ENCODE results near the gene GTPBP4. TPM values are rescaled to one million over a fixed set of nuclear protein-coding genes. Genes with fewer than 3 reads are reported as not detected.

The GTPBP4 gene
- polyA plus RNA-seq, 2 of the 4 experiments (the other 2 are of a cell fraction): 67.8 to 104 TPM

DNA sequence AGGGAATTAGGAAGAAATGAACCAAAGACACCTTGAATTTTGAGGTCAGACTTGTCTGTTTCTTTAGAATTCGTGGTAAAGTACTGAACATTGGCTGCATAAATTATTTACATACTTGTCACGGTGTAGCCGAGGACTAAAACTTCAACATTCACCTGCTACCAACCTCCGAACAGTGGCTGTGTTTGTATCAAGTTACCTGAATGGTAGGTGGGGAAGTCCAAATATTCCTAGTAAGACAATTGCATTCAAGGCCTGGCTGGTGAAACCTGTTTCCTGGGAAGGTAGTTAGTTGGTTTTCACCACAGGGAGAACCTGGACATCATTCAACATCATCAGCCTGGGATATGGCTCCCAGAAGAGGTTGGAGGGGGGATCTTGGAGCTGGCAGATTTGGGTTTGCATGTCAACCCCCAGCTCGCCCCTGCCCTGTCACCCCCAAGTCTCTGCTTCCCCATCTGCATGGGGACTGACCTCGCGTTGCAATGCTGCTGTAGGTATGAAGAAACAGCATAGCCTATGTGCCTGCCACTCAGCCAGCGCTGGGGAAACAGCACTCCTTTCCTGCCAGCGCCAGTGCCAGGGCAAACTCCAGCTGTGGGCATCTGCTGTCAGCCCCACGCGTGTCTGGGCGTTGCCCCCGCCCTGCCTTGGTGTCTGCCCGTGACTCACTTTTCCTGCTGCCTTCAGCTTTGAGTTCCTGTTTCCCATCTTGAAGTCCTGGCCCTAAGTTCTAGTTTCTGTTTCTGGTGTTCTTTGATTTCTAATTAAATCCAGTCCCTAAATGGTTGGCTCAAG lies 44.0 kb upstream of the GTPBP4 start:
- CTCF ChIA-PET: no interaction called here
- 69% methylated on average over 12 of the region's 14 CpGs for WGBS (ENCODE audit: missing lambda C conversion rate)
- no peak overlapping the region for H3K4me3 ChIP-seq
- no peak for DNase-seq (ENCODE audit: low read depth in 1 of 2, low spot score in 1 of 2)
- POLR2A ChIA-PET: interaction anchor here (1.3 kb wide), 1 partner anchor 44 kb away, joined by 3 read pairs; the partner anchor contains the start of gene GTPBP4
- peak in 1 of 2 experiments; percentile 11; a peak in 1 of 6 replicates for ATAC-seq
- no peak for FAIRE-seq
- no peaks in the 10 kb centered on the region for H3K9me3 ChIP-seq
- no peak for TF ChIP-seq E2F6 (IDR thresholded peaks at IDR 0.05; ENCODE audit: borderline replicate concordance, low read depth)
- TF ChIP-seq SMC3 (IDR thresholded peaks at IDR 0.05): no peak
- no peak for TF ChIP-seq CBX2 (IDR thresholded peaks at IDR 0.05; ENCODE audit: borderline replicate concordance, low read depth)
- no peak for TF ChIP-seq ZSCAN20 (CRISPR knock-in tag; IDR thresholded peaks at IDR 0.05)
- no peak for TF ChIP-seq BCL3 (IDR thresholded peaks at IDR 0.05)
- TF ChIP-seq RFX5 (IDR thresholded peaks at IDR 0.05): no peak
- TF ChIP-seq HEYL (CRISPR knock-in tag; IDR thresholded peaks at IDR 0.05): no peak
- no peak for TF ChIP-seq HOXB5 (CRISPR knock-in tag; IDR thresholded peaks at IDR 0.05)
- no peak for TF ChIP-seq FOSL2 (IDR thresholded peaks at IDR 0.05)
- TF ChIP-seq FOSL2 (CRISPR knock-in tag; IDR thresholded peaks at IDR 0.05): no peak
- no peak for TF ChIP-seq RNF2 (IDR thresholded peaks at IDR 0.05; ENCODE audit: borderline replicate concordance, low read depth)
- no peak for TF ChIP-seq KDM1A (IDR thresholded peaks at IDR 0.05; ENCODE audit: low read depth)
- no peaks in the 10 kb centered on the region for H3K4me1 ChIP-seq
- no peak overlapping the region for H3K27ac ChIP-seq
- H3K4me2 ChIP-seq: no peak overlapping the region

DNA sequence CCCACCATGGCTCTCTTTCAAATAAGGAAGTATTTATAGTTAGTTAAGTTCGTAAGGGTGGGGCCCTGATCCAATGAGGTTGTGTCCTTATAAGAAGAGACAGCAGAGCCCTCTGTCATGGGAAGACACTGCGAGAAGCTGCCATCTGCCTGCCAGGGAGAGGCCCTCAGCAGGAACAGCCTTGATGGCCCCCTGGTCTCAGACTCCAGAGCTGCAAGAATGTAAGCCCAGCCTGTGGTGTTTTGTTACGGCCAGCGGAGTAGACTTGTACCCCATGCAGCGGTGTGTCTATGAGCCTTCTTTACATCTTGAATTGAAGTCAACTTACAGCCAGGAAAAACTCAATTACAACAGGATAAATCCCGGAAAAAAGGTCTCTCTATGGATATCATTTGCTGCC lies 42.5 kb upstream of the GTPBP4 start:
- FAIRE-seq (no peak), ATAC-seq (no peak), DNase-seq (ENCODE audit: low read depth in 1 of 2, low spot score in 1 of 2) (no peak)
- no peaks in the 10 kb centered on the region for H3K4me1 ChIP-seq
- ChIA-PET POLR2A (no interaction called here), CTCF (interaction anchor here (1.0 kb wide), 1 partner anchor 11 kb away, joined by 3 read pairs; no protein-coding TSS in a partner anchor)
- WGBS (ENCODE audit: missing lambda C conversion rate): 88% methylated on average over 6 of the region's 6 CpGs
- no peaks in the 10 kb centered on the region for H3K9me3 ChIP-seq
- no peak overlapping the region for H3K4me2 ChIP-seq
- TF ChIP-seq TP53 (CRISPR knock-in tag; IDR thresholded peaks at IDR 0.05) (no peak), E2F6 (IDR thresholded peaks at IDR 0.05; ENCODE audit: borderline replicate concordance, low read depth) (no peak), MYC (IDR thresholded peaks at IDR 0.05; ENCODE audit: borderline replicate concordance, low read length) (no peak), PHF8 (IDR thresholded peaks at IDR 0.05; ENCODE audit: borderline replicate concordance, low read depth) (no peak), NR3C1 (IDR thresholded peaks at IDR 0.05) (no peak), SREBF2 (IDR thresholded peaks at IDR 0.05) (no peak), REST (IDR thresholded peaks at IDR 0.05) (no peak), SMC3 (IDR thresholded peaks at IDR 0.05) (no peak), FOSL2 (IDR thresholded peaks at IDR 0.05) (no peak), FOSL2 (CRISPR knock-in tag; IDR thresholded peaks at IDR 0.05) (no peak), ZNF302 (CRISPR knock-in tag; IDR thresholded peaks at IDR 0.05) (no peak), RAD21 (conservative IDR thresholded peaks at IDR 0.05 in 1 of 2, IDR thresholded peaks at IDR 0.05 in 1 of 2) (no peak), JUNB (IDR thresholded peaks at IDR 0.05) (no peak), HOXB5 (CRISPR knock-in tag; IDR thresholded peaks at IDR 0.05) (no peak), CBX8 (IDR thresholded peaks at IDR 0.05) (no peak), GATA3 (IDR thresholded peaks at IDR 0.05; ENCODE audit: borderline replicate concordance) (no peak), RCOR1 (IDR thresholded peaks at IDR 0.05; ENCODE audit: low read depth, low read length) (no peak)
- TF ChIP-seq, protein P1, sequence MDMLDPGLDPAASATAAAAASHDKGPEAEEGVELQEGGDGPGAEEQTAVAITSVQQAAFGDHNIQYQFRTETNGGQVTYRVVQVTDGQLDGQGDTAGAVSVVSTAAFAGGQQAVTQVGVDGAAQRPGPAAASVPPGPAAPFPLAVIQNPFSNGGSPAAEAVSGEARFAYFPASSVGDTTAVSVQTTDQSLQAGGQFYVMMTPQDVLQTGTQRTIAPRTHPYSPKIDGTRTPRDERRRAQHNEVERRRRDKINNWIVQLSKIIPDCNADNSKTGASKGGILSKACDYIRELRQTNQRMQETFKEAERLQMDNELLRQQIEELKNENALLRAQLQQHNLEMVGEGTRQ (IDR thresholded peaks at IDR 0.05): no peak
- no peak overlapping the region for H3K4me3 ChIP-seq
- no peak overlapping the region for H3K27ac ChIP-seq
